IPS DF 4.7 (cell line): Measurements from ENCODE around the gene GNMT.
"Not testable (repeated sequence)": the region's sequence is repeated elsewhere in the genome, so short reads cannot be mapped to it uniquely, and the experiment has no call there.

ENCODE experiments used
- DNase-seq: peaks from one replicate; pipeline ENCODE4 v3.0.0-alpha.2; 2013; ENCODE audit warnings: low spot score; ENCODE audit errors: extremely low read depth

The GNMT gene

GRCh38 chr6:42974919-42975505, 14.5 kb downstream of the GNMT start:
- no peak for DNase-seq

DNA sequence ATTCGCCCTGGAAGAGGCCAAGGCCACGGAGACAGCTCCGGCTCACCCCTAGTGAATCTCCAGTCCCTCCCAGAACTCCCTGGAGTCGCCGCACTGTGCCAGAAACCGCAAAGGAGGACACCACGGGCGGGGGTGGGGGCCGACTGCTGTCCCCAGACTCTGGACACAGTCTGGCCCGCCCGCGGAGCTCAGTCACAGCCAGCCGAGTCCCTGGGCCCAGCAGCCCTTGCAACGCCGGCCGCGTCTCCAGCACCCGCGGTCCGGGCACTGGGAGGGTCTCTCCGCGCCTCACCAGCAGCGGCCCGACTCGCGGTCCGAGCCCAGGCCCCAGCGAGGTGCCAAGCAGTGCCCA, 17.9 kb downstream of the GNMT start:
- no peak for DNase-seq

GRCh38 chr6:42978839-42979522, 18.4 kb downstream of the GNMT start, which contains the start of gene PEX6:
Gene PEX6 (minus strand): TSS chr6:42979181. CDS start chr6:42979150, 31 bp downstream.
- DNase-seq, result peak; percentile 72

- no peak for DNase-seq
Measured at GRCh38 chr6:42979523-42980177, 19.1 kb downstream of the GNMT start.

- DNase-seq, result no peak
Measured at GRCh38 chr6:42981836-42982235, 21.3 kb downstream of the GNMT start.

DNA sequence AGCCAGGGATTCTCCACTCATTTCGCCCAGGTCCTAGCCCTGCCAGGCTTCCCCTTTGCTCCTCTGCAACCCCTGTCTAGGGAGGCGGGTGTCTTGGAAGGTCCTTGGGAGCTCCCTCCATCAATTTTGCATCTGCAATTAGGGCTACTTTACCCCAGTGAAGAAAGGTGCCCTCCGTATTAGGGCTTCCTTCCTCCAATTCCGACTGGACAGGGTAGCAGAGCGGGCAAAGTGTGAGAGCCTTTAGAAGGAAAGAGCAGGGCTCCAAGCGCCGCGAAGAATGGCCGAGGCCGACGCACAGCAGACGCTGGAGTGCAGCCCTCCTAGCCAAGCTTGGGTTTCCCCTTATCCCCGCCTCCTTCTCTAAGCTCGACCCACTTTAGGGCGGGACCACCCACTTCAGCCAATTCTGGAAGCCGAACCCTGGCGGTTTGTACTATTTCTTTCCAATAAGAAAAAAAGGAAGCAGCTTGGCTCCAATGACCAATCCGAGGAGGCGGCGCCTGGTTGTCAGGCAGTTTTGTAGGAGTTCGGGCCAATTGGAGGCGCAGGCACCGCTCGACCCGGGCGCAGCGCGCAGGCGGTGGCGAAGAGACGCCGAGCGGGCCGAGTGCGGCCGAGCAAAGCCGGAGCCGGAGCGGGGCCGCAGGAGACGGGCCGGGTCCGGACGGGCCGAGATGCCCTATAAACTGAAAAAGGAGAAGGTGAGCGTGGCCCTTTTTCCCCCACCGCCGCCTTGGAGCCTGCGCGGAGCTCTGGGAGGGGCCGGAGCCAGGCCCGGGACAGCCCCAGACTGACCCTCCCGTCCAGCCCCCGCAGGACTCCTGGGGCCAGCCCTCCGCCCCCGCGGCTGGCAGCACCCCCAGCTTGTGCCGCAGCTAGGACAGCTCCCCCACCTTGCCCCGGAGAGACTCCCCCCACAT, 23.7 kb downstream of the GNMT start, which contains the start of gene PPP2R5D:
Gene PPP2R5D, plus strand, starts transcription at position 570 of the 923 bp plus-strand sequence. Its CDS starts 108 bp downstream, at position 678.
- DNase-seq, result peak; percentile 95

GRCh38 chr6:42984924-42985475, 24.4 kb downstream of the GNMT start:
- DNase-seq, result no peak

- DNase-seq, result no peak
Measured at GRCh38 chr6:42987533-42988451, 27.2 kb downstream of the GNMT start.

DNA sequence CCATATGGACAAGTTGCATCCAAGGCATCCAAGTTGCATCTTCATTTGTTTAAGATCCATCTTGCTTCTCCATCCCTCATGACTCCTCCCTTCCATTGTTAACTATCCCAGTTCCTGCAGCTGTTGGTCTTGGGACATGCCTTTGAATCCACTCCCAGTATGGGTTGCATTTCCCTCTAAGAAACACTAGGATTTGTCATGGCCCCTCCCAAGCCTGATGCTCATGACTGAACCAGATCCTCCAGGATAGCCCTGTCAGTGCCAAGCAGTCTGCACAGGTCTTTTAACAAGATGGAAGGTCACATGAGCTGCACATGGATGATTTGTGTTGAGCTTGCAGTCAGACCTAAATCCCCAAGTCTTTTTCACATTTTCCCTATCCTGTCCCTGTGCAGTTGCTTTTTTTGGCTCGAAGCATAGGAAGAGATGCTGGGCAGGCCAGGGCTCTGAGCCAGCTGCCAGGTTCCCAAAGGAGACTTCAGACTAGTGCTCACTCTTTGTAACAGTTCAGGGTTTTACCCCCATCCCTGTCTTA, 28.0 kb downstream of the GNMT start:
- no peak for DNase-seq

GRCh38 chr6:42989923-42990322, 29.4 kb downstream of the GNMT start:
- DNase-seq, result no peak

- DNase-seq, result no peak
Measured at GRCh38 chr6:42993445-42993844, 32.9 kb downstream of the GNMT start.

DNA sequence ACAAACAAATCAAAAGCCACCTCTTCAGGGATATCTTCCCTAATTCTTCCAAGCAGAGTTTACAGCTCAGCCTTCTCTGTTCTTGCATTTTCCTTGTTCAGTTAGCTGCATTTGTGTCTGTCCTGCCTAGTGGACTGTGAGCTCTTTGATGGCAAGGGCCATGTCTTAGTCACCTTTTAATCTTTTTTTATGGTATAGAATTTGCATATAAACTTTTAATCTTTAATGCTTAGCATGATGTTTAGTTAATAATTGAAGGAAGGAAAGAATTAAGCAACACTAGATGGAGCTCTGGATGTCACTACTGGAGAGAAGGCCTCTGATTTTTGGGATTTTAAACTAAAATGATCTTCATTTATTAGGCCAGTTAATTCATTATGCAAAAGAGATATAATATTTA, 36.0 kb downstream of the GNMT start:
- no peak for DNase-seq

- not testable (repeated sequence) for DNase-seq
Measured at GRCh38 chr6:42998205-42998604, 37.7 kb downstream of the GNMT start.

DNA sequence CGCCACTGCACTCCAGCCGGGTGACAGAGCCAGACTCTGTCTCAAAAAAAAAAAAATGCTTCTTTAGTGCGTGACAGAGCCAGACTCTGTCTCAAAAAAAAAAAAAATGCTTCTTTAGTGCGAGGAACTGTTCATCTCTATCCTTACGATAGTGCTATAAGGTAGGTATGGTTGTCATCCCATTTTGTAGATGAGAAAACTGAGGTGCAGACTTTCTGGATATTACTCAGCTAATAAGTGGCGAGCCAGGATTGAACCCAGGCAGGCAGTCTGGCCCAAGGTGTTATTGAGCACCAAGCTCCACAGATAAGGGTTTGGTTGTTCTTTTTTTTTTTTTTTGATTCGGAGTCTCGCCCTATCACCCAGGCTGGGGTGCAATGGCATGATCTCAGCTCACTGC, 41.3 kb downstream of the GNMT start:
- no peak for DNase-seq

DNA sequence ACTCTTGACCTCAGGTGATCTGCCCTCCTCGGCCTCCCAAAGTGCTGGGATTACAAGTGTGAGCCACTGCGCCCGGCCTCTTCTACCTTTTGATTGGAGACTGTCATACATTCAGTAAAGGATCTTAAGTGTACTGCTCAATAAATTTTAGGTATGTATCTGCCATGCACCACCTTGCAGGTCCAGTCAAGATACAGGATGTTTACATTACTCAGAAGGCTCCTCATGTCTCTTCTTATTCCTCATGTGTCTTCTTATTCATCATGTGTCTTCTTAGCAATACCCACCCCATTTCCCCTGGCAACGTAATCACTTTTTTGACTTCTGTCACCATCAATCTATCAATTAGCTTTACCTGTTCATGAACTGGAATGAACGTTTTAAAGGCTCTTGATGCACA, 45.3 kb downstream of the GNMT start:
- DNase-seq, result no peak

DNA sequence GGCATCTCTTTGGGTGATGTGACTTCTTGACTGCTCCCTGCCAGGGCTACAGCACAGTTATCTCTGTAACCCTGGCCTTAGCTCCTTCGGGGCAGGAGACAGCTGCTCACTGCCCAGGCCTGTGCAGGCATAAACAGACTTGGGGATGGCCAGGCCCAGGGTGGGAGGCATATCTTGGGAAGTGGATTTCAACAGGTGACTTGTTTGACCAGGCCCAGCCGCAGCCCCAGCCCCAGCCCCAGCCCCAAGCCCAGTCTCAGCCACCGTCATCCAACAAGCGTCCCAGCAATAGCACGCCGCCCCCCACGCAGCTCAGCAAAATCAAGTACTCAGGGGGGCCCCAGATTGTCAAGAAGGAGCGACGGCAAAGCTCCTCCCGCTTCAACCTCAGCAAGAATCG, 45.7 kb downstream of the GNMT start:
- no peak for DNase-seq

DNA sequence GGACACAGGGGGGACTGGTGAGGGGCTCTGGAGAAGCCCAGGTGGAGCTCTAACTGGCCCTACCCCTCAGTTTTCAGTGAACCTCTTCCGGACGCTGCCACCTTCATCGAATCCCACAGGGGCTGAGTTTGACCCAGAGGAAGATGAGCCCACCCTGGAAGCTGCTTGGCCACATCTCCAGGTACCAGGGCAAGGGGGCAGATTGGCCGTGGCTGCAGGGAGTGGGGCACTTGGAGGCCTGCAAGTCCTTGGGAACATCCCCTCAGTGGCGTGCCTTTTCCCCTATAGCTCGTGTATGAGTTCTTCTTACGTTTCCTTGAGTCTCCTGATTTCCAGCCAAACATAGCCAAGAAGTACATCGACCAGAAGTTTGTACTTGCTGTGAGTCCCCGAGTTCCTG, 46.6 kb downstream of the GNMT start:
- DNase-seq, result no peak

DNA sequence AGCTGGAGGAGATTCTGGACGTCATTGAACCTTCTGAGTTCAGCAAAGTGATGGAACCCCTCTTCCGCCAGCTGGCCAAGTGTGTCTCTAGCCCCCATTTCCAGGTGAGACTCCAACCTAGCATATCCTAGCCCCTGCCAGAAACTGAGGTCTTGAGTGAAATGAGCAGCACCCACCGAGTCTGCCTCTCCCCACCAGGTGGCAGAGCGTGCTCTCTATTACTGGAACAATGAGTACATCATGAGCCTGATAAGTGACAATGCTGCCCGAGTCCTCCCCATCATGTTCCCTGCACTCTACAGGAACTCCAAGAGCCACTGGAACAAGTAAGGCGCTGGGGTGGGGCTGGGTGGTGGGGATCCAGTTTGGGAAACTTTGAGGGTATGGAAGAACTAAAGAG, 48.6 kb downstream of the GNMT start:
- DNase-seq, result no peak

- DNase-seq, result no peak
Measured at GRCh38 chr6:43011207-43011606, 50.7 kb downstream of the GNMT start.

GRCh38 chr6:43012364-43012763, 51.8 kb downstream of the GNMT start:
- DNase-seq, result no peak
